Measurements from ENCODE around the gene FZD4.
A peak's percentile ranks its signal among the peaks of the same experiment; 100 is the strongest.
"Not testable (repeated sequence)": the region's sequence is repeated elsewhere in the genome, so short reads cannot be mapped to it uniquely, and the experiment has no call there.

The FZD4 gene

DNA sequence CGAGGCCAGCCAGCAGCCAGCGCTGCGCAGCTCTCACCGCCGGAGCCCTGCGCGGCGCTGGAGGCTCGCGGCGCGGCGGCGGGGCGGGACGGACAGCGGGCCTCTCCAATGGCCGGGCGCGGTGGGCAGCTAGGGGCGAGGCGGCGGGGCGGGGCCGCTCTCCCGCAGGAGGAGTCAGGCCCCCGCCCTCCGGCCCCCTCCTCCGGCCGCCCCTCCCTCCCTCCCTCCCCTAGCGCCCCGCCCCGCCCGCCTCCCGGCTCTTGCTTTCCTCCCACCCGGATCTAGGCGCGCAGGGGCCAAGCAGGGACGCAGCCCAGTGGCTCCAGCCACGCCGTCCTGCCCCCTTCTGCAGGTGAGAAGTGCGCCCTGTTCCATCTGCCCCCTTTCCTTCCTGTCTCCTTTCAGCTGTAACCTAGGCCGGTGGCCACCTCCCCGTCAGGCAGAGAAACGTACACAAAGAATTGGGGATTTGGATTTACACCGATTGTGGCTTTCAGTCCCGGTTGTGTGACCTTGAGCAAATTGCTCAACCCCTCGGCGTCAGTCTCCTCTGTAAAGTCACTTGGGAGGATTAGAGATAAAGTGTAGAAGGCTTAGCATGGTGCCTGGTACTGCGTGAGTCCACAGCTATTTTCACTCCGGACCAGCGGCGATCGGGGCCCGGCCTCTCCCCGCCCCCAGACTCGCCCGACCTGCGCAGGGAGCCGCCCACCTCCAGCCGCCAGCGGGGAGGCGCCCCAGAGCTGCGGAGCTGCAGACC lies at the start of gene FZD4:
Gene FZD4, minus strand, starts transcription at position 35 of the 760 bp plus-strand sequence. CDS start 310 bp downstream, outside the sequence.
- peak; percentile 81 for DNase-seq

DNA sequence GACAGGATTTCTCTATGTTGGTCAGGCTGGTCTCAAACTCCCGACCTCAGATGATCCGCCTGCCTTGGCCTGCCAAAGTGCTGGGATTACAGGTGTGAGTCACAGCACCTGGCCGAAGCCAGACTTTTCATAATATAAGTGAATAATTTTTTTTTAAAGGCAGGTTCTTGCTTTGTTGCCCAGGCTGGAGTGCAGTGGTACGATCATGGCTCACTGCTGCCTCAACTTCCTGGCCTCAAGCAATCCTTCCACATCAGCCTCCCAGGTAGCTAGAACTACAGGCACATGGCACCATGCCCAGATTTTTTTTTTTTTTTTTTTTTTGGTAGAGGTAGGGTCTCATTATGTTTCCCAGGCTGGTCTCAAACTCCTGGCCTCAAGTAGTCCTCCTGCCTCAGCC lies 49.1 kb upstream of the FZD4 start:
- not testable (repeated sequence) for DNase-seq

DNA sequence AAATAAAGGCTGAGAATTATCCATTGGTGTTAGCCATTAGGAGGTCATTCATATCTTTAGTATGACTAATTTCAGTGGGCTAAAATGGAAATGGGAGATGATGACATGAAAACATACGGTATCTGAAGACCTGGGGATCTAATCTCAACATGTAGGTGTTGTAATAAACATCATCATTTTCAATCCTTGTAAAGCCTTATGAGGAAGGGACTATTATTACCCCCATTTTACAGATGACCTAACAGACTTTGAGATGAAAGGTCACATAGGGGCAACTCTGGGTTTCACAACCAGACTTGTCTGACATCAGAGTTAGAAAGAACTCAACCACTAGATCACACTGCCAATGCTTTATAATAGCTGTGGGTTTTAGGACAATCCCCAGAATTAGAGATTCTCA lies 47.7 kb upstream of the FZD4 start:
- no peak for DNase-seq

DNA sequence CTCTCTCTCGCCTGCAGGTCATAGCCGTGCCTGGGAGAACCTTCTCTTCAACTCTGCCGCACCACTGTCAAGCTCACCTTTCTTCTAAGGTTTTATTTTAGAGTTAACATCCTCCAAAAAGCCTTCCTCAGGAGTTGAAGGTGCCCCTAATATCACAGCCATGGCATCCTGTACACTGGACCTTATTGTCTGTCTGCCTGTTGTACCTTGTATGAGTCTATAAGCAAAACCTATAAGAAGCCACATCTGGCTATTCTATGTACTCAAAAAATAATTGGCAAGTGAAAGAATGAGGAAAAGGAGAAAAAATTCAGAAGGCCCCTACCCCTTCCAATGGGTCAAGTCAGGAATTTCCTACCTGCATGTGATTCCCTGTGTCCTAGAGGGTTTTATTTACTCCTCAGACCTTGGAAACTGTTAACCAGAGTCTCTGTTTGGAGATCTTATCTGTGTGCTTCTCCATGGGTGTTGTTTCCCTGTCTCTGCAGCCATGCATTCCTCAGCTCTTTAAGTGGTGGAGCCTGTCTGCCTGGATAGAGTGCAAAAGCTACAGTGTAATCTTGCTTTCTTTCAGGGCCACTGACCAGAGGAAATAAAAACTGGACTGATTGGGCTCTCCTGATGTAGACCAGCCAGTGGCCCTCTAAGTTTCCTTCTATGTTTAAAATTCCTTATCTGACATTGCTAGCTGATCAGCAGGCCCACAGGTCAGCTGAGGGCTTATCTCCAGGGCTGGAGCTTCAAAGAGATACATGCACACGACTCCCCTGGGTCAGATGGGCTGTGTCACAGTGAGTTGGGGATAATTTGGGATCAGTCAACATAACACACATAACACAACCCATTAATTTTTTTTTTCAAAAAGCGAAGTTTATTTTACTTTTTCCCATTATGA lies 44.9 kb upstream of the FZD4 start:
- DNase-seq = peak; percentile 76

DNA sequence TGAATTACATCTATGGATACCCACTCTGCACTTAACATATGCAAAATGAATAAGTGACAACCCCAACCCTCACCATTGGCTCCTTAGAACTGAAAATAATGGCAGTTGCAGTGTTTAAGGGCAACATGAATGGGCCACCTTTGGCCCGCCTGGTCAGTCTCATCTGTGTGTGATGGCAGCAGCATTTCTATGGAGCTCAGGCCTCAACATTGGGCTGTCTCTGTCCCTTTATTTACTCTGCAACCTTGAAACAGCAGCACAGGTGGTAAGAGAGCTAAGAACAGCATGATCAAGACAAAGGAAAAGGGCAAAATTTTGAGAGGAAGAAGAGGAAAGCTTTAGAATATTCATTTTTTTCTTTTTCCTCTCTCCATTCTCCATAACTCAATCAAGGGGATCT lies 44.2 kb upstream of the FZD4 start:
- DNase-seq = no peak

DNA sequence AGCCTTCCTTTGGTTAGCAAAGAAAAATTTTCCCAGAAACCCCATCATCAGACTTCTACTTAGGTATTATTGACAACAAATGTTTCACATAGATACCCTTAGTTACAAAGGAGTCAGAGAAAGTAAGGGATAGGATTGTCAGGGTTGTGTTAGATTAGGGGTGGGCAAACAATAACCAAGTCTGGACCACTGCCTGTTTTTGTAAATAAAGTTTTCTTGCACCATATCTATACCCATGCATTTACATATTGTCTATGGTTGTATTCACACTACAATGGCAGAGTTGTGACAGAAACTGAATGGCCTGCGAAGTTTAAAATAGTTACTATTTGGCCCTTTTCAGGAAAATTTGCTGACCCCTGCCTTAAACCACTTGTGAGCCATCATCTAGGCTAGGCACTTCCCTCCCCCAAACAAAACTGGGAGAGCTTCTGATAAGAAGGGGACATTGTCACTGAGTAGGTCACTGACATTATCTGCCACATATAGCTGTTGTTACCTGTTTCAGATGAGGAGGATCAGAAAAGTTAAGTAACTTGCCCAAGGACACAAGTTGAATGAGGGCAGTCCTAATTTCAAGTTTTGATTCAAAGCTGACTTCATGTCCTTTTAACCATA lies 41.9 kb upstream of the FZD4 start:
- DNase-seq = no peak

DNA sequence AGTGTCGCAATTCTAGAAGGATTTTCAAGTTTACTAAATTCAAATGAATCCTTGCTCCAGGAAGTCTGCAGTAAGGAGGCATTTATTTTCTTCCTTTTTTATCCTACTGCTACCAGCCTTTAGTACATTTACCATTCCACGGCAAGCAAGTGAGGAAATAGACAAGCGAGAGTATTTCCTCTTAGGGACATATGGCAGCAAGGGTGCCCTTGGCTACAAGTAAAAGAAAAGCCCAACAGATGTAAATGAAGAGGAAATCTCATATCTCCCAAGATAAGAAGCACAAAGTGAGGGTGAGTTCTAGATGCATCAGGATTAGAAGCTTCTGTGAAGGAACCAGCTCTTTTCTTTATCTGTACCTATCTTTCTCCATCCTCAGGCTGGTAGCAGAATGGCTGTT lies 37.8 kb upstream of the FZD4 start:
- no peak for DNase-seq

DNA sequence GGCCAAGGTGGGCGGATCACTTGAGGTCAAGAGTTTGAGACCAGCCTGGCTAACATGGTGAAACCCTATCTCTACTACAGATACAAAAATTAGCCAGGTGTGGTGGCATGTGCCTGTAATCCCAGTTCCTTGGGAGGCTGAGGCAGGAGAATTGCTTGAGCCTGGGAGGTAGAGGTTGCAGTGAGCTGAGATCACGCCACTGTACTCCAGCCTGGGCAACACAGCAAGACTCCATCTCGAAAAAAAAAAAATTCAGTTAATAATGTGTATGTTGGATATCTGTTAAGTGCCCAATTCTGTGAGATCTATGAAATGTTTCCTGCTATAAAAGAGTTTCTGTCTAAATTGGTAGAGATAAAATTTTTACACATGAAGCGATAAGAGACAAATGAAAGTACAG lies 37.1 kb upstream of the FZD4 start:
- not testable (repeated sequence) for DNase-seq

DNA sequence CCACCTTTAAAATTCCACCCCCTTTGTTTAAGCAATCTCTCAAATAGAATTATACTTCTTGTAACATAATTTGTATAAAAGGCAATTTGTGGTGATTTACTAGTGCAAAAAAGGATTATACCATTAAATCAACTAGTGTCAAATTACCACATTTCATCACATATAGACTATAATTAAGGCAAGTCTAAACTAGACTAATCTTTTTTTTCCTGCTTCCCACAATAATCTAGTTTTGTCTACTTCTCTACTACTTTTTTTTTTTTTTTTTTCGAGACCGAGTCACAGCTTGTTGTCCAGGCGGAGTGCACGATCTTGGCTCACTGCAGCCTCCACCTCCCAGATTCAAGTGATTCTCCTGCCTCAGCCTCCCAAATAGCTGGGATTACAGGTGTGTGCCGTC lies 36.1 kb upstream of the FZD4 start:
- no peak for DNase-seq

DNA sequence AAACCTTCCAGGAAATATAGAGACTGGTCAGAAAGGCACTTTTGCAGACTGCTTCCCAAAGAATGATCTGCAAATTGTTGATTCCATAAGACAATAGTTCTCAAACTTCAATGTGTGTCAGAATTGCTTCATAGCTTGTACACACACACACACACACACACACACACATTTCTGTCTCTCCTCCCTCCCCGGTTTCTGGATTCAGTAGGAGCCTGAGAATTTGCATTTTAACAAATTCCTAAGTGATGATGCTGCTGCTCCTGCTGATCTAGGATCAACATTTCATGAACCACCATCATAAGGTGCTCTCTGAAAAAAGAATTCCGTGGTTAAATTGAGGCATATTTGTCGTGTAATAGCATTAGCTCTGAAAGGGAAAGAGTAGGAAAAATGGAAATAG lies 35.3 kb upstream of the FZD4 start:
- DNase-seq = no peak

DNA sequence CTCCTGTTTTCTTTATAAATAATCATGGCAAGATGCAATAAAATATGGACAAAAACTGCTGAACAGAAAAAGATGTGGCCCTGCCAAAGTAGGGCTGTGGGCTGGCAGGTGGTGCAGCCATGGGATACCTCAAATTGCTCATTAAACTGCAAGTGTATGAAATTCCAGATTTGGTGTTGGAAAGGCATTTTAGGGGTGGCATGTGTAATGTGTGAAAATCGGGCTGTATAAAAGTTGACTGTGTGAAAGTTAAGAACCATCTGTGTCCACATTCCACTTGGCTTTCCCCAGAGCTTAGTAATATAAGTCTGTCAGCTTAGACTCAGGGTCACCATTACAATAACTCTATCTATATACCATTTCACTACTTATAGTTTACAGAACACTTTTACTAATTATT lies 34.8 kb upstream of the FZD4 start:
- no peak for DNase-seq

DNA sequence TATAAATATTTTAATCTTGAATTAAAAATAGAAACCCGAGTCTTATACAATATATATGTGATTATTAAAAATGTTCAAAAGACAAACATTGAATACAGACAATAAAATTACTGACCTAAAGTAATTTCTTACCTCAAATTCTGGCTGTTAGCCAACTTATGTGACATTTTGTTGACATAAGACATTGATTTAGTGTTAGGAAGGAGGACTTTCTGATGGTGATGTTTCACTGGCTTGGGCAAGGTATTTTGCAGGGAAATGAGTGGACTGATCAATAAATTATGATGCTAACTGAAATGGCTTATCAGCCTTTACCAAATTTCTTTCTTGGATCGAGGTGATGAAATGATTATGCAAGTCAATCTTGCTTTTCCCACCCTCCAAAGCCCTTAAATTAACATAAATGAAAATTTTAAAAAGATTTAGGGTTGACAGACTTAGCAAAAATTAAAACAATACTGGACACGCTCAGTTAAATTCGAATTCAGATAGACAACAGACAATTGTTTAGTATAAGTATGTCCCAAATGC lies 33.2 kb upstream of the FZD4 start:
- DNase-seq = no peak

DNA sequence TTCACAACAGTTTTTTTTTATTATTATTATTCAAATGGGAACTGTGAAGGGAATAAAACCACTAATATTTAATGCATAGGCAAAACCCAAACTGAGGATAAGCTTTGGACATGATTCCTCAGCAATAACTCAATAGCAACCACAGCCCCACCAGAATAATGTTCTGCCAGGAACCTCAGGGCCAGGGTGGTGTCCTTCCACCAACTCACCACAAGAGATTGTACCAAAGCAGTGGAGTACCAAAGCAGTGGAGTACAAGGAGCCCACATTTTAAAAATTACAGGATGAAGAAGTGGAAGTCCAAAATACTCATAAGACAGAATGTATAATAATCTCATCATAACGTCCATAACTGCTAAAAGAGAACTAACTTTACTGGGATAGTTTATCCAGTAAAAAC lies 32.5 kb upstream of the FZD4 start:
- DNase-seq = no peak

DNA sequence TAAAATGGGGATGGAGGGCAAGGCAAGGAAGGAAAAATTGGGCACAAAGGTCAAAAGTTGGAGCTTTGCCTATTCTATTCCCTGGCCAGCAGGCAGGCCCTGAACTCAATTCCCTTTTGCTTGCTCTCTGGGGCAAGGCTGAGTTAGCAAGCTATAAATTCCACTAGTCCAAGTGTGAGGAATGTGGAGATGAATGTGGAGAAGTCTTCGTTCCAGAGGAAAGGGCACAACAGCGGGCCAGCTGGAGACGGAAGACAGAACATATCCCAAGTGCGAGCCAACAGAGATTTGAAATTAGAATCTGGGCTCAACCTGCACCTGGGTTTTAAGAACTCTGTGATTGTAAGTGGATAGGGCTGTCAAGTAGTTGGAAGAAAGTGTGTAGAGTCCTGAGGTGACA lies 29.5 kb upstream of the FZD4 start:
- DNase-seq = no peak

DNA sequence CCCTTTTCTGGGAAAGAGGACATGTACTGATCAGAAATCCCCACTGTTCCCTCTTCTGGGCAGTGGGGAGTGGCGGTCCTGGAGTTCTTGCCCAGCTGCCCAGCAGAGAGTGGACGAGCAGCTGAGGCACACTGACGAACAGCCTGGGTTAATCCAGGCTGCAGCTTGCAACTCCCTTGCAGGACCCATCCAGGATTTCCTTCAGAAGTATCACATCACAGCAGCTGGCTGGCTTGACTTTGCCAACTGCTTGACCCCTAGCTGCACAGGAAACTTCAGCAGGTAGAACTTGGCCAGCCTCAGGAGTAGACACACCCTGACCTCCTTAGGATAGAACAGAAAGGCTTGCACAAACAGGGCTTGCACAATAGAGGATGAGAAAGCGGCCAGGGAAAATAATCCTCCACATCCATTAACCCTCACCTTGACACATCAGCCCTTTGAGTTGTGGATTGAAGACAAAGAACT lies 27.9 kb upstream of the FZD4 start:
- no peak for DNase-seq

DNA sequence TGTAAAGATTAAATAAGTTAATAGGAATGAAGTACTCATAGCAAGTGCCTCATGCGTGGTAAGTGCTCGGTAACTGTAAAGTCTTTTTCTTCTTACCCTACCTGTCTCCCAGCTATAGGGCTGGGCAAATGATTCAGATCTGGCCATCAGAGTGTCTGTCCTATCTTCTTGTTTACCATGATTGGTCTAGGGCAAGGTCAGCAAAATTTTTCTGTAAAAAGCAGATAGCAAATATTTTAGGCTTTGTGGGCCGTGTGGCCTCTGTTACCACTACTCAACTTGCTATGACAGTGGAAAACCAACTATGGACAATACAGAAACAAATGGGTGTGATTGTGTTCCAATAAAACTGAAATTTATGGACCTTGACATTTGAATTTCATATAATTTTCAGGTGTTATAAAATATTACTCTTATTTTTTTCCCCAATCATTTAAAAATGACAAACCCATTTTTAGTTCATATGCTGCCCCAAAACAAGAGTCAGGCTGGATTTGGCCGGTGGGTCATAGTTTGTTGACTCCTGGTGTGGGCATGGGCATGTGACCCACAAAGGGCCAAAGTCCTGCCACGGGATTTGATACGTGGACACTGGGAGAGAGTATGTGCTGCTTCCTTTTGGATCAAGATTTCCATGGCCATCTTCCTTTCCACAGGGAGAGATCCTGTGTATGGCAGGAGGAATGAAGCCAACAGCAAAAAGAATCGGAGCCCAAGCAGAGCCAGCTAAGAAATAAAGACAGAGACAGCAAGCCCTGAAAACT lies 26.8 kb upstream of the FZD4 start:
- no peak for DNase-seq

DNA sequence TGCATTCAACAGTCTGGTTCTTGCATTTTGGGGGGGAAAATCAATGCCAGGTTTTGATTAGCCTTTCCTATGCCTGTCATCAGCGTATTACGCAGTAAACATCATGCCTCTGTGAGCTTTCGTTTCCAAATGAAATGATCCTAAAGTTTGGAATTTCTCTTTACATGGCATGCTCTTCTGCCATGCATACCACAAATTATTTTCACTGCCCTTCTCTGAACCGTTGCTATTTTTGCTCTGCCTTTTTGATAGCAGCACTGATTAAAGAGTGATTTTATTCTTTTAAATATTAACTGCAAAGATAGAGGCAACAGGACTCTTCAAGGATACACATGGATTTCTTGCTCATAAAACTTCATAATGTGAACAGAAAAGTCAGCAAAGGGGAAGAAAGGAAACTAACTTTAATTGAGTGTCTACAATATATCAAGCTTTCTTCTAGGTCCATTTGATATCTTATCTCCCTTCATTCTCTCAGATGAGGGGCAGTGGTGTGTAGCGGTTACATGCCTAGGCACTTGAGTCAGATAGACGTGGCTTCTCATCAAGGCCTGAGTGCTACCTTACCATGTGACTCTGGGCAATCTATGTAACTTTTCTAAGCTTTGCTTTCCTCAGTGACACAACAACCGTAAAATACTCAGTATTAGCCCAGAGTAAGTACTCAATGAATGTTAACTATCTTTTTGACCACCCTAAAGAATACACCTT lies 25.0 kb upstream of the FZD4 start:
- no peak for DNase-seq

DNA sequence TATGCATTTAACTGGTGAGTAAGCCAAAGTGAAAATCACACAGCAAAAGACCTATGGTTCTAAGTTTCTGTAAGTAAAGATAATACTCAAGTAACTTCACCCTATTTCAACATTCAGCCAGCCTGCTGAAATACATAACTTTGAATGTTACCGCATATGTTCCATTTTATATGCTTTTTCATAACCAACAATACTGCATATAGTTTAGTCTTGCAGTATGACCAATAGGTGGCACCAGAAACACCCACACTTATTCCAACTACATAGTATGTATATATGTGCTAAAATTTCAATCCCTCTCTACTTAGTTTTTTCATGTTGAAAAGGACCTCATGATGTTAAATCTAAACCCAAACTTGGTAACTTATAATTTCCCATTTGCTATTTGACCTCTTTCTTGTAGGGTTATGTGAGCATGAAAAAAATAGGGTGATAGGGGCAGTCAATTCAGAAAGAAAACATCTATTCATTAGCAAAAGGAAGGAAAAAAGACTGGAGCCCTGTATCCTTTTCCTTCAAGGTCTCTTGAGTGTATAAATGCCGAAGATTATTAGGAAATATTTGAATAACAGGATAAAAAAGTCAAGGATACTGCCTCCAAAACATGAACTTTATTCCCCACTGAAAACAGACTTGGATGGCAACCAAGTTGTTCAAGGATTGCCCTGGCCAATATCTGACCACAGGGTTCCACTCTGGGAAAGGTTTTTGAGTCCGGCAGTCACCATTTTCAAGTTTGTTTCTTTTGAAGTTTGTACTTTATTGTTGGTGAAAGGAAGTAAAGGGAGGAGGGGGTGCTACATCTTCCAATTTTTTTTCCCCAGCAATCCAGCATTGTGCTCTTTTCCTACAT lies 23.8 kb upstream of the FZD4 start:
- peak; percentile 53 for DNase-seq

DNA sequence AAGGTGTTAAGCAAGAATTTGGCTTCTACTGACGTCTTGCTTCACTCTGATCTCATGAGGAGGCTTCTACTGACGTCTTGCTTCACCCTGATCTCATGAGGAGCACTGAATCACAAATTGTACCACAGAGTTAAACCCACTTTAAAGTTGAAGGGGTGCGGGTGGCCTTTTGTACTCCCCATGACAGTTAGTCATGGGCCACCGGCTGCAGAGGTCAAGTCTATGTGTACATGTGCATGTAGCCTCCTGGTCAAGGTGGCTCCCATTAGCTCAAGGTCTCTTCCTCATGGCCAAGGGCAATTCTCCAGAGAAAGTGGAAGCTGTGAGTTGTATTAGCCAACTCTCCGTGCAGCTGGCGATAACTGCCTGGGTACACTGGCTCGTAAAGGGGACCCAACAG lies 23.1 kb upstream of the FZD4 start:
- DNase-seq = no peak

DNA sequence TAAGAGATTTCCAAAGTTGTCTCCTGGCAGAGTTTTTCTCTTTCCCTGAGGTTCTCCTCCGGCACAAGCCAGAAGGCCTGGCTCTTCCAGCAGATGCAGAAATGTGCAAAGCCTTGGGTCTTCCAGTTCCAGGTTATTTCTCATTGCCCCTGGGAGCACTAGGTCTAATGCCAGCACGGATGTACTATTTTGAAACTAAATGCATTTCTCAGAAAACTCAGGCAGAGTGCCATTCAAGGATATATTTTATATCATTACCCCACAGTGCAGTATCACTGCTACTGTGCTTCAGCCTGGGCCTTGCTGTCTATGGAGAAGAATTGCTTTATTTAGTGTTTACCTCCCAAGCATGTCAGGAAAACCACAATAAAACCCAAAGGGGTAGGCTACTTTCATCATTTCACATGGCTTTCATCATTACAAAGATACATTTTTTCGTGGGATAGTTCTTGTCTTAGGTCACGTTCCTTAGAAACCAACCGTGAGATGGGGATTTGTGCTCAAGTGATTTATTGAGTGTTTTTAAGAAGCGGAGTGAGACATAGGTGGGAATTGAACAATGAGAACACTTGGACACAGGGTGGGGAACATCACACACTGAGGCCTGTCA lies 22.4 kb upstream of the FZD4 start:
- DNase-seq = no peak

DNA sequence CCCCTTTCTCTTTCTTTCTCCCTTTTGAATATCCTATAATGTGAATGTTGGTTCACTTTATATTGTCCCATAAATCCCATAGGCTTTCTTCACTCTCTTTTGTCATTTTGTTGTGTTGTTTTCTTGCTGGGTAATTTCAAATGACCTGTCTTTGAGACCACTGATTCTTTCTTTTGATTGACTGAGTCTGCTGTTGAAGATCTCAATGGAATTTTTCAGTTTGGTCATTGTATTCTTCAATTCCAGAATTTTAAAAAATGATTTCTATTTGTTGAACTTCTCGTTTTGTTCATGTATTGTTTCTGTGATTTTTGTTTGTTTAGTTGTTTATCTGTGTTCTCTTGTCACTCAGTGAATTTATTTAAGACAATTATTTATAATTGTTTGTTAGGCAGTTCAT lies 17.5 kb upstream of the FZD4 start:
- no peak for DNase-seq

All from hematopoietic multipotent progenitor cell treated with erythropoietin and hydrocortisone succinate and interleukin-3 and kit ligand, for 8 days (in vitro differentiated cells).